Stimulated activated naive CD4-positive, alpha-beta T cell (primary cell): Measurements from ENCODE around the gene SYNGR1.
"Not testable (repeated sequence)": the region's sequence is repeated elsewhere in the genome, so short reads cannot be mapped to it uniquely, and the experiment has no call there.

Source experiments
- DNase-seq, 6 experiments: peaks; one replicate each; lab custom pipeline; 2025; lab: John Stamatoyannopoulos, UW

The SYNGR1 gene

DNA sequence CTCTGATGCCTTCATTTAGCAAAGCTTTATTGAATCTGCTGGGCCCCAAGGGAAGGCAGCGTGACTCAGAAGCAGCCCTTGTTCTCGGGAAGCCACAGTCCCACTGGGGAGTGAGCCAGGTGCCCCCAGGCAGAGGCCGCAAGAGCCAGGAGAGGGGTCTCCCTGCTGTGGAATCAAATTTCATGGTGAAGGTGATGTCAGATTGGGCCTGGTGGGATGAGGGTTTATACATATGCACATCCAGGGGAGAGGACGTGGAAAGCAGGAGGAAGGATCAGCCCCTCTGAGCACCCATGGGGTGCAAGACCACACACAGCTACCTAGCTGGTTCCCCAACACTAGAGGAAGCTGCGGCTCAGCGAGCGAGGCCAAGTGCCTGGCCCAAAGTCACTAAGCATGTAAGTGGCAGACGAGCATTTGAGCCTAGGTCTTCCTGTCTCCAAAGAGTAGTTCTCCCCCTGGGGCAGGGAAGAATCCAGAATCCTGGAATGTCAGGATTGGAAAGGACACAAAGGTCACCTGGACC, 2.0 kb downstream of the SYNGR1 start:
- DNase-seq: no peak

DNA sequence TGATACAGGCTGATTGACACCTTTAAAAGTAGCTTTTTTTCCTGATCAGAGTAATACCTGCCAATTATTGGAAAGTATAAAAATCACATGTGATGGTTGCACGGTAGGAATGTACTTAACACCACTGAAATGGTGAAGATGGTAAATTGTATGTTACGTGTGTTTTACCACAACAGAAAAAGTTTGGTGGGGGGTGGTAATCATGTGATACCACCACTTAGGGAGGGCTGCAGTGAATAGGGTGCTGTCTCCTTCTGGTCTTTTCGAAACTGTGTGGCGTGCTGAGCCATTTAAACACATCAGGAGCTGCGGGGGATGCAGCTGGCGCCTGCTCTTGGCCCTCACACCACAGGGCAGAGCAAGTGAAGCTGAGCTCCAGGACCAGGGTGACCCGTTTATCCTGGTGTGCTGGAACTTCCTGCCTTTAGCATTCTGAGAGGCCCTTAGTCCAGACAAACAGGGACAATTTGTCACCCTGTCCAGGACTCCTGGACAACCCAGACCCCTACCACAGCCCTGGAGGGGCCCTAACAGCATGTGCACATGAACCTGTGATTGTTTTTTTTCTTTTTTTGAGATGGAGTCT, 2.6 kb downstream of the SYNGR1 start:
- no peak for DNase-seq

DNA sequence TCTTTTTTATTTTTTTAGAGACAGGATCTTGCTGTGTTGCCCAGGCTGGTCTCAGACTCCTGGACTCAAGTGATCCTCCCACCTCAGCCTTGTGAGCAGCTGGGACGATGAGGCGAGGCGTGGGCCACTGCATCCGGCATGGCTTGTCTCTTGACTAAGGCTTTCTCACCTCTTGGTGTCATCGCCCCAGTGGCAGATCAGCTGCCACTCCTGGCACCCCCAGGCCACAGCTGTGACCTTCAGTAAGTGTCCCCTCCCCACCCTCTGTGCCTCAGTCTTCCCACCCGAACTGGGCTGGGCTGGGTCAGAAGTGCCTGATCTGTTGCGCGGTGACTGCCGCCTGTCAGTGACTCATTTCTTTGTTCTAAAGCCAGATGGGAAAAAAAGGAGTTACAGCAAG, 3.6 kb downstream of the SYNGR1 start:
- no peak for DNase-seq

DNA sequence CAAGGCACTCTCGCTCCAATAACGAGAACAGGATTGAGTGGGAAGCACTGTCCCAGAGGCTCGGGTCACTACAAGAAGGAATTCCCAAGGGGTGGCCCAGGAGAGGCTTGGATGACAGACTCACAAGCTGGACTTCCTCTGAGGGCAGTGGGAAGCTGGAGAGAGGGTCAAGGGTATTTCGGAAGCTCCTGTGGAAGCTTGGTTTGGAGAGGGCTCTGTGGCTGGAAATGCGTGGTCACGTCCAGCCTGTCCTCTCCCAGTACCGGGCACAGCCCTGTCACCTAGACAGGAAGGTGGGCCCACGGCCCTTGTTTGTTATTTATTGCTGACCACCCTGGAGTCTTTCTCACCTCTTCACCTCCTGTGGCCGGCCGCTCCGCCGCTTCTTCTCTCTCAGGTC, 5.3 kb downstream of the SYNGR1 start:
- DNase-seq: no peak

DNA sequence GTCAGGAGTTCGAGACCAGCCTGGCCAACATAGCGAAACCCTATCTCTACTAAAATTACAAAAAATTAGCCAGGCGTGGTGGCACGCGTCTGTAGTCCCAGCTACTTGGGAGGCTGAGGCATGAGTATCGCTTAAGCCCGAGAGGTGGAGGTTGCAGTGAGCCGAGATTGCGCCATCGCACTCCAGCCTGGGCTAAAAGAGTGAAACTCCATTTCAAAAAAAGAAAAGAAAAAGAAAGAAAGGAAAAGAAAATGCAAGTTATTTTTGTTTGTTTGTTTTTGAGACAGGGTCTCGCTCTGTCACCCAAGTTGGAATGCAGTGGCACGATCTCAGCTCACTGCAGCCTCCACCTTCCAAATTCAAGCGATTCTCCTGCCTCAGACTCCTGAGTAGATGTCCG, 6.0 kb downstream of the SYNGR1 start:
- DNase-seq: not testable (repeated sequence)

DNA sequence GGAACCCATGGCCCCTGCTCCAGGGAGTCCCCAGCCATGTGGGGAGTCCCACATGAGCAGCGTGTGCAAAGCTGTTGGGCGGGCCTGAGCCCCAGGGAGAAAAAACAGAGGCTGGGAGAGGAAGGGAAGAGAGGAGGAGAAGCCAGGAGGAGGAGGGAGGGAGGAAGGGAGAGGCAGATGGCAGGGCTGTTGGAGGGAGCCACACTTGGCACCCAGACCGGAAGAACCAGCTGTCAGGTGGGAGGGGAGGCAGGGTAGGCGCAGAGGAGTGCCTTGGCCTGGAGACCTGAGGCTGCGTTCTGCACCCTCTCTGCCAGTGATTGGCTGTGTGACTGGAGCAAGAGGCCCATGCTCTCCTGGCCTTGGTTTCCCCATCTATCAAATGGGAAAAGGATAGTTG, 6.7 kb downstream of the SYNGR1 start:
- no peak for DNase-seq

DNA sequence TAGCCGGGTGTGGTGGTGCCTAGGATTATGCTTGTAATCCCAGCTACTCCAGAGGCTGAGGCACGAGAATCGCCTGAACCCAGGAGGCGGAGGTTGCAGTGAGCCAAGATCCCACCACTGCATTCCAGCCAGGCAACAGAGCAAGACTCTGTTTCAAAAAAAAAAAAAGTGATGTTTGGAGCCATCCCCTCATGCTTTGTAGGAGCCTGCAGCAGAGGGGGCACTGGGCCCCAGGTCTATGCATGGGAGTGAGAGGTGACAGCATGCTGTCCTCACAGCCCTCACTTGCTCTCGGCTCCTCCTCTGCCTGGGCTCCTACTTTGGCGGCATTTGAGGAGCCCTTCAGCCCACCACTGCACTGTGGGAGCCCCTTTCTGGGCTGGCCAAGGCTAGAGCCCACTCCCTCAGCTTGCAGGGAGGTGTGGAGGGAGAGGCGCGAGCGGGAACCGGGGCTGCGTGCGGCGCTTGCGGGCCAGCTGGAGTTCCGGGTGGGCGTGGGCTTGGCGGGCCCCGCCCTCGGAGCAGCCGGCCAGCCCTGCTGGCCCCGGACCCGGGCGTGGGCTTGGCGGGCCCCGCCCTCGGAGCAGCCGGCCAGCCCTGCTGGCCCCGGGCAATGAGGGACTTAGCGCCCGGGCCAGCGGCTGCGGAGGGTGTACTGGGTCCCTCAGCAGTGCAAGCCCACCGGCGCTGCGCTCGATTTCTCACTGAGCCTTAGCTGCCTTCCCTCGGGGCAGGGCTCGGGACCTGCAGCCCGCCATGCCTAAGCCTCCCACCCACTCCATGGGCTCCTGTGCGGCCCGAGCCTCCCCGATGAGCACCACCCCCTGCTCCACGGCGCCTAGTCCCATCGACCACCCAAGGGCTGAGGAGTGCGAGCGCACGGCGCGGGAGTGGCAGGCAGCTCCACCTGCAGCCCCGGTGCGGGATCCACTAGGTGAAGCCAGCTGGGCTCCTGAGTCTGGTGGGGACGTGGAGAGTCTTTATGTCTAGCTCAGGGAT, 7.6 kb downstream of the SYNGR1 start:
- DNase-seq: not testable (repeated sequence)

DNA sequence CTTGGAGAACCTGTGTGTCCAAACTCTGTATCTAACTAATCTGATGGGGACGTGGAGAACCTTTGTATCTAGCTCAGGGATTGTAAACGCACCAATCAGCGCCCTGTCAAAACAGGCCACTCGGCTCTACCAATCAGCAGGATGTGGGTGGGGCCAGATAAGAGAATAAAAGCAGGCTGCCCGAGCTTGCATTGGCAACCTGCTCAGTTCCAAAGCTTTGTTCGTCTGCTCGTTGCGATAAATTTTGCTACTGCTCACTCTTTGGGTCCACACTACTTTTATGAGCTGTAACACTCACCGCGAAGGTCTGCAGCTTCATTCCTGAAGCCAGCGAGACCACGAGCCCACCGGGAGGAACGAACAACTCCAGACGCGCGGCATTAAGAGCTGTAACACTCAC, 8.4 kb downstream of the SYNGR1 start:
- DNase-seq: not testable (repeated sequence)

DNA sequence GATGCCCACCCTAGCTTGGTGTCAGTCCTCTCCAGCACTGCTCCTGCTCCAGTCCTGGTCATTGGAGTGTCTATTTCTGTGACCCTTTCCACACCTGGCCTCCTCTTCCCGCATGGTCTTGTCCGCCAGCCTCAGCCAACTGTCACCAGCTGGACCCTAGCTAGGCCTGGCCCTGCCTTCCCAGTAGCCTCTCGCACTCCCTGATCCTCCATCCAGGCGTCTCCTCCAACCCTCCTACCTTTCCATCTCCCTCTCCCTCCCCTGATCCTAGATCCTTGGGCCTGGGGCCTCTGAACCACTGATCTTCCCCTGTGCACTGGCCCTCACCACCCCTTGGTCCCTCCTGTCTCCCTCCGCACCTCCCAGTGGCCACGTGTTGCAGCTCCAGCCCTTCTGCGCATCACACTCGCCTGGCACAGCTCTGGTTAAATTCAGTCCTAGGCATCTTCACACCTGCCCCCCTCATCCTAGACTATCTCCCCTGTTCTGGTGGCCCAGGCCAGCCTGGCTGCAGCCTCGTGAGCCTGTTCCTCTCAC, 9.9 kb downstream of the SYNGR1 start:
- no peak for DNase-seq

DNA sequence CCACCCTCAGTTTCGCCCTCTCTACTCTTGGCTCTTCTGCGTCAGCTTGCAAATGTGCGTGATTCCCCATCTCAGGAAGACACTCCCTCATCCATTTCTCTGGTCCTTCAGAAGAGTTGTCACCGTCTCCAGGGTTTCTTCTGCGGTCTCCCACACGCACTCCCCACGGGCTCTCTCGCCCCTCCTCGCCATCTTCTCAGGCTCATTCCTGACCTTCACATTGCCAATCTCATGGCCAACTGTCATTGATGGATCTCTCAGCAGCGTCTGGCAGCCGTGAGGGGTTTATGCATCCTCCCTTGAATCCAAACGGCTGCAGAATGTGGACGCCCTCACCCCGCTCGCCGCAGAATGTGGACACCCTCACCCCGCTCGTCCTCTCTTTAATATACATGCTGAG, 10.5 kb downstream of the SYNGR1 start:
- no peak for DNase-seq

DNA sequence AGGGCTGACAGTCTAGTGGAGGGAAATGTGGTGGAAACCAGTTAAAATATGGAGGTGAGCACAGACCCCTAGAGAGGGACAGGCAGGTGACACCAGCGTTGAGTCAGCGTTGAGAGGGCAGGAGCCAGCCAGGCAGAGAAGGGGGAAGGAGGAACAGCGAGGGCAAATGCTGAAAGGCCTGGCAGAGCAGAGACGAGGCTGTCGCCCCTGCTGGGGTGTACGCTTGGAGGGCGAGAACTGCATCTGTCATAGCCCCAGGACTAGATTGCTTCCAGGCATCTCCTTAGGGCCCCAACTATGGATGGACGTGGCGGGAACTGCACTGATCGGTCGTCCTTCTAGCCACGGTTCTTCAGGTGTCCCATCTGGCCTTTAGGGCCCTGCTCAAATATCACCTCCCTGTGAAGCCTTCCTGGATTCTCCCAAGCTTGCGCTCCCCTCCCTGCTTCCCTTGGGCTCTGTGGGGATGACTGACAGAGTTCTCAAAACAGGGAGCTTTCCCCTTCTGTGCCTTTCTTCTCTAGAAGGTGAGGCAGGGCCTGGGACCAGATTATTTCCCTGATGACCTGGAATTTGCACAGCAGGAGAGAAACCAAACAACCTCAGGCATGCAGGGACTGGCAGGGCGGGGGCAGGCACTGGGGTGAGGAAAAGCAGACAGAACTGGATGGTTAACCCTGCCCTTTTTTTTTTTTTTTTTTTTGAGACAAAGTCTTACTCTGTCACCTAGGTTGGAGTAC, 11.1 kb downstream of the SYNGR1 start:
- no peak for DNase-seq

DNA sequence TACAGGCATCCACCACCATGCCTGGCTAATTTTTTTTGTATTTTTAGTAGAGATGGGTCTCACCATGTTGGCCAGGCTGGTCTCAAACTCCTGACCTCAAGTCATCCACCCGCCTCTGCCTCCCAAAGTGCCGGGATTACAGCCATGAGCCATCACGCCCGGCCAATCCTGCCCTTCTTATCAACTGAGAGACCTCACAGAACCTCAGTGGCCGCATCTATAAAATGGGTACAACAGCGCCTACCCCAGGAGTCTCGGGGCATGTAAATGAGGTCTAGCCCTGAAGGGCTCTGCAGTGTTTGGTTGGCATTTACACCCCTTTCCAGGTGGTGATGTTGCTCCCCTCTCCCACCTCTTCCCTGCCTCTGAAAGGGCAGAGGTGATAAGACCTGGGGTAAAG, 11.7 kb downstream of the SYNGR1 start:
- no peak for DNase-seq

DNA sequence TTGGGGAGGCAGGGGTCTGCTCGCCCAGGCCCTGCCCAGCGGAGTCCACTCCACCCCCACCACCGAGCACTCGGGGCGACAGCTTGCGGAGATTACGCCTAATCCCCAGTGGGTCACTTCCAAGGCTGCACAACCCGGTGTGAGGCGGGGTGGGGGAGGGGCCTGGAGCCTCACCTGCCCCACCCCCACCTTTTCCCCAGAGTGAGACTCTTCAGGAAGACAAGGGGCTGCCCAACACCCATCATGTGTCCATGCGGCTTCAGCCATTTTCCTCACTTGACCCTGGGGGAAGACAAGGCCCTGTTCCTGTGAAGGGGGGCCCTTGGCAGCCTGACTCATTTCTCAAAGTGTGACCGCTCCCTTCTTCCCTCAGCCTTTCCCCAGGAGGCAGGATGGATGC, 12.5 kb downstream of the SYNGR1 start:
- no peak for DNase-seq

DNA sequence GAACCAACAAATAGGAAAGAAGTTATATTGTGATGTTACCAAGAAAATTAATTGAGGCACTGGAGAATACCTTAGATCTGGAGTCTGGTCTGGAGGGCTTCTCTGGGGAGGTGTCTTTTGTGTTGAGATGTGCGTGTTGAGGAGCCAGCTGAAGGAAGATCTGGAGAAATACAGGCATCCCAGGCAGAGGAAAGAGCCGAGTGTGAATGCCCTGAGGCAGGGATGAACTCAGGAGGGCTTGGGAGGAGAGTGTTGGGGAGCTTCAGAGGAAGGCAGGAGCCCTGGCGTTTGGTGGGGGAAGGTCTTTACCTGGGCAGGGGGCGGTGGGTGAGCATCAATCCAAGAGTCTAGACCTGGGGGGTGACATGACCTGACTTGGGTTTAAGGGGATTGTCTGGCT, 13.1 kb downstream of the SYNGR1 start:
- no peak for DNase-seq

DNA sequence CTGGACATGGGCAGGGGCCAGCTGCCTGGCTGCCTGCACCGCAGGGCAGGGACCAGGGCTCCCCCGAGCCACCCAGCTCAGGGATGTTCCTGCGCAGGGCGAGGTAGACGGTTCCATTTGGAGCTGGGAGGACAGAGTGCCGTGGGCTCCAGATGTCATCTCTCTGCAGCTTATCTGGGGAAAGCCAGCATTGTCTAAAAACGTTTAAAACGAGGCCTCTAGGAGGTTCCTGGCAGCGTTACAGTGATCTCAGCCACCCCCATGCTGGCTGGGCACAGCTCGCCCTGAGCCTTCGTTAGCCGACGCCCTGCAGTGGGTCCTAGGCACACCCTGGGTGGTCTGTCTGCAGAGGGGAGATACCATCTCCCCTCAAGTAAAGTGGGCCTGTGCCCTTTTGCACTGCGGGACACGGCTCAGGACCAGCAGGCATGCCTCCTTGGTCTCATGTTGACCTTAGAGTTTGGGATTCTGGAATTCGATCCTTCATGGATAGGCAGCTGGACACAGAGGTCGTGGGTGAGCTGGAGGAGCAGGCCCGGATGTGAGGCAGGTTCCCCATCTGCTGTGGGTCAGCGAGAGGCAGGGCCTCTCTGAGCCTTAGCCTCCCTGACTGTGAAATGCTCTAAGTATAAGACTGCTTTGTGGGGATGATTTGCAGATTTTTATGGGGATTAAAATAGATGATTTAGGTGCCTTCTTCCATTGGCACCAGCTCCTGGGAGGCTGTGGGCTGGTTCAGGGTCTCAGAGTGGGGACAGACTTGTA, 14.1 kb downstream of the SYNGR1 start:
- DNase-seq: no peak

DNA sequence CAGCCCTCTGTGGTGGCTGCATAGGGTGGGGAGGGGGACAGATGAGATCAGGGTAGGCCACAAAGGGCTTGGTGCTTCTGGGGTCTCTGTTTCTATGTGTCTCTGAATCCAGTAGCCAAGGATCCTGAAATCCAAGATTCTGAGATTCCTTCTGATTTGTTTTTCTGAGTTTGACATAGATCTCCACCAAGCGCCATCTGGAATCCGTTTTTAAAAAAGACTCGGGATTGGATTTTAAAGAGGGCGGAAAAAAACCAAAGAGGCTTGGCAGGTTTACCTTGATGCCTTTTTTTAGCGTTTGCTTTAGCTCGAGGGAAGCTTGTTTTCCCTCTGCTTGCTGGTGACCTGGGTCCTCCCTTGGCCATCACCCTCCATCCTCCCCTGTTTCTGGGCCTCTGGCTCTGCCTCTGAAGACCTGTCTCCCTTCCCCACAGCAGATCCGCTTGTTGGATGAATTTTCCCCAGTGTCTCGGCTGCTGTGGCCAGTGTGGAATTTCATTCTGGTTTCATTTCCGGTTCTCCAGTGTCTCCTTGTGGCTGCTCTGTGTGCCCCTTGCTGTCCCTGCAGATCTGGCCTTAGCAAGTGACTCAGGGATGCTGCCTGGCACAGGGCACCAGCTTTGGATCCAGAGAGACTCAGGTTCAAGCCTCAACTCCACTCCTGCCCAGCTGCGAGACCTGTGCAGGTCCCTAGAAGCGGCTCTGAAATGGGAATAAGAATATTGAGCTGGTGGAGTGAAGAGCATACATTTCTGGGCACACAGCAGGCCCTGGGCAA, 15.1 kb downstream of the SYNGR1 start:
- DNase-seq: no peak

DNA sequence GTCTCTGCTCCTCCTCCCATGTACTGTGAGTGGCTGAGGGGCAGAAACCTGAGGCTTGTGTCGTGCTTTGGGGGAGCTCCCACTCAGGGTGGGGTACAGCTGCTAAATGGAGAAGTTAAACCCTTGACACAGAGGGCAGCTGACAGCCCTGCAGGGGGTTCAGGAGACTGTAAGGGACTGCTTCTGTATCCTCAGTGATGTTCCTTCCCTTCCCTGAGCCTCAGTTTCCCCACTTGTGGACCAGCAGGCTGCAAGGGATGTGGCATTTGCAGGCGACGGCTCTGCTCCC, 15.6 kb downstream of the SYNGR1 start:
- no peak for DNase-seq

DNA sequence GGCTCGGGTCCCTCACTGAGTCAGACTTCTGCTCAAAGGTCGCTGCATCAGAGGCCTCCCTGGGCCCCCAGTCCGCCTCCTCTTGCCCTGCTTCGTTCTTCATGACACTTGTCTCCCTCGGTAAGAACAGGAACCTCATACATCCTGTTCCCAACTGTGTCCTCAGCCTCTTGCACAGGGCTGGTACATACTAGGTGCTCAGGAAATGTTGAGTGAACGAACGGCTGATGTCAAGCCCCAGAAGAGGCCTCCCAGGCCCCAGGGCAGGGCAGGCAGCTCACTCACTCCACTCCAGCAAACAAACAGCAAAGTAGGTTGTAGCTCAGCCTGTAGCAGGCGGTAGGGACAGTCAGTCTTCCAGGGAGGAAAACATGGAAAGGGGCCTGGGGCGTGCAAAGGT, 17.2 kb downstream of the SYNGR1 start:
- no peak for DNase-seq

DNA sequence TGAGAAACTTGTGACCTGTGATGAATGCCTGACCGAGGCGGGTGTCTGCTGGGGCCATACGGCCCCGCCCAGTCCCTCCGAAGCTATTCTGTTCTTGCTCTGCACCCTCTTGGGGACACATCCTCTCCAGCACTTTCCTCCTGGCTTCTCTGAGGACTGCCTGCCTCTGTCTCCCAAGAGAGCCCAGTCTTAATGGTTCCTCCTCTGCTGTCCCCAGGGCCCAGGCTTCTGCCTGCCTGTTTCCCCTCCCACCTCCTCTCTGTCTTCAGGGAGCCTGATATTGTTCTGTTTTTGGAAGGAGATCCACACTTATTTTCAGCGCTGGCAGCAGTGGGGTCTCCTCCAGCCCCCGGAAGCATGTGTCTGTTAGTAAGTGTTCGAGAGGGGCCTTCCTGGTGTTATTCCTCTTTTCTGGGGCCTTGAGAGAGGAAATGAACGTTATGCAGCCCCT, 18.7 kb downstream of the SYNGR1 start:
- no peak for DNase-seq

DNA sequence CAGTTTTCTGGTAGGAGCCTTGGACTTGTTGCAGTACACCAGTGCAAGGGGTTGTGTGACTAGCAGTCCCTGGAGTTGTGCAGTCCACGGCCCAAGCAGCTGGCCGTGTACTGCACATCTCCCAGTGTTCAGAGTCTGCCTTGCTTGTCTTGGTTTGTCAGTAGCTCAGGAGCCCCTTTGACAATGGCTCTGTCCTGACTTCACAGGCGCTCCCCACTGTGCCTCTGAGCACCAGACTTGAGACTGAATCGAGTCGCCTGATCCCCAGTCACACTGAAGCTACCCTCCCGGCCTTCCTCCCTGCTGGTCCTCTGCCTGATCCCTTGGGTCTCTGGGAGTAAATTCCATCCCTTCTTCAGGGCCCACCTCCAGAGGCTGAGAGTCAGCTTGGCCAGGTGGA, 19.4 kb downstream of the SYNGR1 start:
- no peak for DNase-seq

DNA sequence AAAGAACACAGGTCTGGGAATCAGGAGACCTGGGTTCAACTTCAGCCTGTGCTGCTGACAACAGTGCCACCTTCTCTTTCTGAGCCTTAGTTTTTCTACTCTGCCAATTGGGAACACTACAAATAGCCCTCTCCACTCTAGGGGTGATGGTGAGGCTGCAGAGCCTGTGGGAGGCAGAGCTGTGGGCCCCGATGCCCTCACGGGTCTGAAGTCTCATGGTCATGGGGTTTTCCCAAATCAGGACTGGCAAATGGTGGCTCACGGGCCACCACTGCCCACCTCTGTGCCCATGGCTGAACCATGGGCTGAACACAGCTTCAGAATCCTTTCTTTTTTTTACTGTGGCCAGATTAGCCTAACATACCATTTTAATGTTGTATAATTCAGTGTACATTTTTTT, 19.8 kb downstream of the SYNGR1 start:
- no peak for DNase-seq
